Prostate gland (tissue), 2 donors: ENCODE results near the gene GRK1. TPM values are rescaled to one million over a fixed set of nuclear protein-coding genes. Genes with fewer than 3 reads are reported as not detected.
"Not testable (repeated sequence)": the region's sequence is repeated elsewhere in the genome, so short reads cannot be mapped to it uniquely, and the experiment has no call there.

Source experiments
- DNase-seq: peaks from one replicate; pipeline ENCODE4 v3.0.0-alpha.2; 2019; ENCODE audit warnings: low spot score
- H3K27ac ChIP-seq, 2 donors: fragments of 200-600 bp; sonication (generic); 2 replicates each; pipeline ENCODE4 v1.5.1; 2017 to 2019
- H3K27me3 ChIP-seq: fragments of 200-600 bp; sonication (generic); replicated peaks from 2 replicates; pipeline ENCODE4 v1.5.1; 2019; ENCODE audit not compliant: insufficient read depth
- H3K36me3 ChIP-seq, 2 donors: fragments of 200-600 bp; sonication (generic); 1 replicate in 1 of 2; 2 replicates in 1 of 2; pipeline versions ENCODE4 v1.5.1 to v1.8.1; 2017 to 2019
- H3K4me1 ChIP-seq: fragments of 200-600 bp; sonication (generic); replicated peaks from 2 replicates; pipeline ENCODE4 v1.5.1; 2019
- H3K4me3 ChIP-seq, 2 donors: fragments of 200-600 bp; sonication (generic); 2 replicates each; pipeline ENCODE4 v1.5.1; 2017 to 2019
- H3K9me3 ChIP-seq: fragments of 200-600 bp; sonication (generic); 2 replicates; pipeline ENCODE4 v1.5.1; 2017
- POLR2A ChIP-seq: fragments of 450-650 bp; IDR thresholded peaks from one replicate; pipeline ENCODE4 v1.6.1; 2016; ENCODE audit warnings: antibody characterized with exemption, mild to moderate bottlenecking
- POLR2AphosphoS5 ChIP-seq: sonication (generic); formaldehyde crosslinking; IDR thresholded peaks from one replicate; pipeline ENCODE4 v1.6.1; 2017; ENCODE audit warnings: antibody characterized with exemption
- WGBS: methylation state at CpG from one replicate; pipeline ENCODE4 v1.1.5; 2018; 5-methylcytosine and 5-hydroxymethylcytosine counted together
- intact Hi-C: fragments of 100-400 bp; cut with DNase I; formaldehyde crosslinking; loops from one replicate; pipeline ENCODE4 v1.14.2; 2022
- total RNA-seq, 2 donors: library from RNA; depleted of rRNA; stranded (reverse); fragments of >200 nt; gene quantifications; one replicate each; pipeline ENCODE4 v1.1.0, GENCODE V29; 2016
- TF ChIP-seq, protein P1 (sequence below), 4 experiments: fragments of 200-600 bp in 2 of 4; fragments of 450-650 bp in 2 of 4; sonication (generic) in 2 of 4; IDR thresholded peaks; 1 replicate in 3 of 4; 2 replicates in 1 of 4; pipeline ENCODE4 v1.5.1; 2016 to 2019; ENCODE audit warnings: antibody characterized with exemption in 4 of 4, mild to moderate bottlenecking in 2 of 4, moderate library complexity in 2 of 4

The GRK1 gene
- total RNA-seq, 2 donors from 2014 or later = 0.23 TPM; not detected in 1

DNA sequence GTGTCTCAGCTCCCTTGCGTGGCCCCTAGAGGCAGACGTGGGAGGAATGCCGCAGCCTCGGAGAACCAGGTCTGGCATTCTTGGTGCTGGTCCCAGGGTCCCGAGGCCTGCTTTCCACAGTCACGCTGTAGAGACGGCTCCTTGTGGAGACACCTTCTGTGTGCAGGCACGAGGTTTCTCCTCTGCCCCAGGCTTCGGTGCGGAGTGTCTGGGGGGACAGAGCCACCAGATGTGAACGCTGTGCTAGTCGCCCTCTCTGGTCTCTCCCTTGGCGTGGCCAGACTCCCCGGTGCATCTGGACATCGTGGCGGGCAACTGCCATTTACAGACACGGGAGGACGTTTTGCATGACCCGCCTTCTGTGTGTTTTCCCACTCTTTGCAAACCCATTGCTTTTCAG, 84.5 kb downstream of the GRK1 start:
- Histone ChIP-seq H3K9me3 (no peaks in the 10 kb centered on the region), H3K4me1 (no peaks in the 10 kb centered on the region), H3K36me3 (no peaks in the 10 kb centered on the region), H3K27ac (no peak overlapping the region), H3K4me3 (no peak overlapping the region), H3K27me3 (no peaks in the 10 kb centered on the region)
- 84% methylated on average over 18 of the region's 19 CpGs for WGBS
- intact Hi-C loops = no loop called here
- no peak for DNase-seq
- TF ChIP-seq POLR2AphosphoS5 = no peak
- TF ChIP-seq, protein P1, sequence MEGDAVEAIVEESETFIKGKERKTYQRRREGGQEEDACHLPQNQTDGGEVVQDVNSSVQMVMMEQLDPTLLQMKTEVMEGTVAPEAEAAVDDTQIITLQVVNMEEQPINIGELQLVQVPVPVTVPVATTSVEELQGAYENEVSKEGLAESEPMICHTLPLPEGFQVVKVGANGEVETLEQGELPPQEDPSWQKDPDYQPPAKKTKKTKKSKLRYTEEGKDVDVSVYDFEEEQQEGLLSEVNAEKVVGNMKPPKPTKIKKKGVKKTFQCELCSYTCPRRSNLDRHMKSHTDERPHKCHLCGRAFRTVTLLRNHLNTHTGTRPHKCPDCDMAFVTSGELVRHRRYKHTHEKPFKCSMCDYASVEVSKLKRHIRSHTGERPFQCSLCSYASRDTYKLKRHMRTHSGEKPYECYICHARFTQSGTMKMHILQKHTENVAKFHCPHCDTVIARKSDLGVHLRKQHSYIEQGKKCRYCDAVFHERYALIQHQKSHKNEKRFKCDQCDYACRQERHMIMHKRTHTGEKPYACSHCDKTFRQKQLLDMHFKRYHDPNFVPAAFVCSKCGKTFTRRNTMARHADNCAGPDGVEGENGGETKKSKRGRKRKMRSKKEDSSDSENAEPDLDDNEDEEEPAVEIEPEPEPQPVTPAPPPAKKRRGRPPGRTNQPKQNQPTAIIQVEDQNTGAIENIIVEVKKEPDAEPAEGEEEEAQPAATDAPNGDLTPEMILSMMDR (IDR thresholded peaks at IDR 0.05) = no peak
- no peak for TF ChIP-seq POLR2A

DNA sequence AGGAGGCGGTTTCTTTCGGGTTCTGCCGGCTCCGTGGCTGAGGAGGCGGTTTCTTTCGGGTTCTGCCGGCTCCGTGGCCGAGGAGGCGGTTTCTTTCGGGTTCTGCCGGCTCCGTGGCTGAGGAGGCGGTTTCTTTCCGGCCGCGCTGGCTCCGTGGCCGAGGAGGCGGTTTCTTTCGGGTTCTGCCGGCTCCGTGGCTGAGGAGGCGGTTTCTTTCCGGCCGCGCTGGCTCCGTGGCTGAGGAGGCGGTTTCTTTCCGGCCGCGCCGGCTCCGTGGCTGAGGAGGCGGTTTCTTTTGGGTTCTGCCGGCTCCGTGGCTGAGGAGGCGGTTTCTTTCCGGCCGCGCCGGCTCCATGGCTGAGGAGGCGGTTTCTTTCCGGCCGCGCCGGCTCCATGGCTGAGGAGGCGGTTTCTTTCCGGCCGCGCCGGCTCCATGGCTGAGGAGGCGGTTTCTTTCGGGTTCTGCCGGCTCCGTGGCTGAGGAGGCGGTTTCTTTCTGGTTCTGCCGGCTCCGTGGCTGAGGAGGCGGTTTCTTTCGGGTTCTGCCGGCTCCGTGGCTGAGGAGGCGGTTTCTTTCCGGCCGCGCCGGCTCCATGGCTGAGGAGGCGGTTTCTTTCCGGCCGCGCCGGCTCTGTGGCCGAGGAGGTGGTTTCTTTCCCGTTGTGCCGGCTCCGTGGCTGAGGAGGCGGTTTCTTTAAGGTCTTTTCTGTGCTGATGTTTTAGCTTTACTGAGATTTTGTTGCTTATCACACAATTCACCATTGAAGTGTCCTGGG, 85.4 kb downstream of the GRK1 start:
- intact Hi-C loops, H3K4me1 ChIP-seq, H3K27ac ChIP-seq, H3K36me3 ChIP-seq, H3K4me3 ChIP-seq, H3K9me3 ChIP-seq, DNase-seq, H3K27me3 ChIP-seq: not testable (repeated sequence)
- 94% methylated on average over 61 of the region's 78 CpGs for WGBS

DNA sequence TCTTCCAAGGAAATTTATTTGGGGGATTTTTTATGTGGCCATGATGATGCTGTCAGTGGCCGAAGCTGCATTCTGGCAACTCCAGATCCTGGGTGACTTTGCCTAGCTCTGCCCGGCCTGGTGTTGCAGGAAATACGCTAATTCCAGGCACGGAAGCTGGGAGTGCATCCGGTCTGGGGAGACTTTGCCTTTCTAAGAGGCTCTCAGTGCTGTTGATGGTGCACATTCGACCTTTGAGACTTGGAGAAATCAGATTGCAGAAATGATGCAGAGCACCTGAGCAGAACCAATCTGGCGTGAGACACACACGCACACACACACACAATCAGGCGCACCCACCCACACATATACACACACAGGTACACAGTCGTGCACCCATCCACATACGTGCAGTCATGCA, 86.2 kb downstream of the GRK1 start:
- intact Hi-C loops = no loop called here
- no peak for DNase-seq
- no peaks in the 10 kb centered on the region for H3K36me3 ChIP-seq
- TF ChIP-seq POLR2A = no peak
- TF ChIP-seq POLR2AphosphoS5 = no peak
- TF ChIP-seq, protein P1 (IDR thresholded peaks at IDR 0.05) = no peak
- 85% methylated on average over 11 of the region's 11 CpGs for WGBS
- H3K27ac ChIP-seq = no peak overlapping the region
- H3K4me1 ChIP-seq = no peaks in the 10 kb centered on the region
- H3K27me3 ChIP-seq = no peaks in the 10 kb centered on the region
- H3K9me3 ChIP-seq = no peaks in the 10 kb centered on the region
- H3K4me3 ChIP-seq = no peak overlapping the region

DNA sequence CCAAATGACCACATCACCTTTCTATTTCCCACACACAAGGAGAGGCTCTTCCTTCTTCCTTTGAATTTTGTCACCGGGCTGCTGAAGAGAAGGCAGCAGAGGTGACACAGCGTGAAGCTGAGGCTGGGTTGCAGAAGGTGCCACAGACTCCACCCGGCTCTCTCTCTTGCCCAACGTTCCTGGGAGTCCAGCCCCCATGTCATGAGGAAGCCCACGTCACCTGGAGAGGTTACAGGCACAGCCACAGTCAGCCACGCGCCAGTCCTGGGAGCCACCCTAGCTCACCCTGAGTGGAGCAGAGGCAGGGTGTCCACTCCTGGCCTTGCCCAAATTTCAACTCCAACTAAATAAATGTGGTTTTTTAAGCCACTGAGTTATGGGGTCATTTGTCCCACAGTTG, 87.2 kb downstream of the GRK1 start:
- intact Hi-C loops = no loop called here
- H3K36me3 ChIP-seq = no peaks in the 10 kb centered on the region
- H3K4me1 ChIP-seq = no peaks in the 10 kb centered on the region
- H3K4me3 ChIP-seq = no peak overlapping the region
- no peaks in the 10 kb centered on the region for H3K9me3 ChIP-seq
- H3K27ac ChIP-seq = no peak overlapping the region
- WGBS = 83% methylated on average over 7 of the region's 7 CpGs
- TF ChIP-seq POLR2A (no peak), POLR2AphosphoS5 (no peak)
- TF ChIP-seq, protein P1 (IDR thresholded peaks at IDR 0.05) = no peak
- no peaks in the 10 kb centered on the region for H3K27me3 ChIP-seq
- no peak for DNase-seq

DNA sequence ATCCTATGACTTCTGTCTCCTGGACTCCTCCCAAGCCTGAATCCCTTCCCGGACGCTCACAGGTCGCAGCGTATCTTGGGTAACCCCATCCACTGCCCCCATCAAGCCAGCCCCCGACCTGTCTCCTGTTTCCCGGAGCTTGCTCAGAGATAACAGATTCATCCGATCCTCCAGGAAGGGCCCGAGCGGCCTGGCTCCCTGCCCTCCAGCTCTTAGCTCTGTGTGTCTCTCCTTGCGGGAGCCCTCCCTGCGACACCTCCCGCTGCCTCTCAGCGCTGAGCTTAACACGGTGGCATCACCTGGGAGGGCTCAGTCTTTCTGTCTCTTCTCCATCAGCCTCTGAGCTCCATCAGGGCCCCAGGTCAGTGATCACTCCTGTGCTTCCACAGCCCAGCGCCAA, 87.7 kb downstream of the GRK1 start:
- no peaks in the 10 kb centered on the region for H3K36me3 ChIP-seq
- H3K27ac ChIP-seq = no peak overlapping the region
- no peak for DNase-seq
- no peaks in the 10 kb centered on the region for H3K9me3 ChIP-seq
- H3K4me3 ChIP-seq = no peak overlapping the region
- no peaks in the 10 kb centered on the region for H3K4me1 ChIP-seq
- TF ChIP-seq POLR2A = no peak
- no peak for TF ChIP-seq POLR2AphosphoS5
- TF ChIP-seq, protein P1 (IDR thresholded peaks at IDR 0.05) = no peak
- no peaks in the 10 kb centered on the region for H3K27me3 ChIP-seq
- intact Hi-C loops = no loop called here
- WGBS = 76% methylated on average over 15 of the region's 15 CpGs
